Hippocampal formation (tissue), 2 donors: Measurements from ENCODE around the gene ZCCHC12.

Source experiments
- DNase-seq, 2 donors: peaks; one replicate each; lab custom pipeline; 2025; lab: John Stamatoyannopoulos, UW

The ZCCHC12 gene

GRCh38 chrX:118872102-118872566 is 48.5 kb downstream of the ZCCHC12 start:
- no peak for DNase-seq
